A549 treated with GW870086 at 1 μM for 4 hours (cell line): Measurements from ENCODE around the gene PCIF1. TPM values are rescaled to one million over a fixed set of nuclear protein-coding genes. Genes with fewer than 3 reads are reported as not detected.

Experiments
- total RNA-seq: library from RNA; stranded (reverse); fragments of 200-300 nt; extraction: Qiagen RNA extraction; gene quantifications from 5 replicates; pipeline ENCODE4 v1.2.3, GENCODE V29; 2022; ENCODE audit warnings: low read depth

The PCIF1 gene
- 28.9 to 34.6 TPM (median 34.0 TPM) in 5 replicates for total RNA-seq

DNA sequence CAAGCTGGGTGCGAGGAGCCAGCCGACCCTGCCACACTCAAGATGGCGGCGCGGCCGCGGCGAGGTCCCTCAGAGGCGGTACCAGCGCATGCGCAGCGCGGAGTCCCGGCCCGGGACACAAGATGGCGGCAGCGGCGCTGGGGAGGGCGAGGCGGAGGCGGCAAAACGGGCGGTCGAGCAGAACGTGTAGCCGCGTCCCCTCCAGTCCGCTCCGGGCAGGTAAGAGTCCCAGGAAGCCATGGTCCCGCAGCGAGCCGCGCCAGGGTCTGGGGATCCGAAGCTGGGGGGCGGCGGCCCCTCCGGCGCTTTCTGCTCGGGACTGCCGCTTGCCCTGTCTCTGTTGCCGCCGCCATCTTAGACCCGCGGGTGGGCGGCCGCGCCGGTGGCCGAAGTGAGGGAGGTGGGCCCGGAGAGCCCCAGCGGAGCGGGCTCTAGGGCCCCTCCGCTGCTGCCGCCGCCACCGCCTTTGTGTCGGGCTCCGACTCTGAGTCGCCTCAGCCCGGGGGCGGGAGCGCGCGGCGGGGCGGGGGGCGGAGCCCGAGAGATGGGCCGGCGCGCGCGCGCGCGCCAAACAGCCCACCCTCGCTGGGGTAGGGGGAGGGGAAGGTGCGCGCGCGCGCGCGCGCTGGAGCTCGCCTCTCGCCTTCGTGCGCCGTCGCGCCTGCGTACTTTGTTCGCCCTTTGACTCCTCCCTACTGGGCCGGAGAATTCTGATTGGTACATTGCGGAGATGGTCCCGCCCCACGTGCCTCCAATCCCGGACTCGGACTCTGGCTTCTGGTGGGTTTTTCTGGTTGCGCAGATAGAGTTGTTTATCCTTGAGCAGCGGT is at the start of gene PCIF1:
PCIF1 (plus strand) TSS at position 98 of the 830 bp plus-strand sequence. CDS start 4,317 bp downstream, outside the sequence.

GRCh38 chr20:45887346-45887715 is 47.2 kb upstream of the PCIF1 start, which contains the start of gene SPATA25:
Gene SPATA25 (minus strand): TSS chr20:45887622. CDS start chr20:45887590, 32 bp downstream.

DNA sequence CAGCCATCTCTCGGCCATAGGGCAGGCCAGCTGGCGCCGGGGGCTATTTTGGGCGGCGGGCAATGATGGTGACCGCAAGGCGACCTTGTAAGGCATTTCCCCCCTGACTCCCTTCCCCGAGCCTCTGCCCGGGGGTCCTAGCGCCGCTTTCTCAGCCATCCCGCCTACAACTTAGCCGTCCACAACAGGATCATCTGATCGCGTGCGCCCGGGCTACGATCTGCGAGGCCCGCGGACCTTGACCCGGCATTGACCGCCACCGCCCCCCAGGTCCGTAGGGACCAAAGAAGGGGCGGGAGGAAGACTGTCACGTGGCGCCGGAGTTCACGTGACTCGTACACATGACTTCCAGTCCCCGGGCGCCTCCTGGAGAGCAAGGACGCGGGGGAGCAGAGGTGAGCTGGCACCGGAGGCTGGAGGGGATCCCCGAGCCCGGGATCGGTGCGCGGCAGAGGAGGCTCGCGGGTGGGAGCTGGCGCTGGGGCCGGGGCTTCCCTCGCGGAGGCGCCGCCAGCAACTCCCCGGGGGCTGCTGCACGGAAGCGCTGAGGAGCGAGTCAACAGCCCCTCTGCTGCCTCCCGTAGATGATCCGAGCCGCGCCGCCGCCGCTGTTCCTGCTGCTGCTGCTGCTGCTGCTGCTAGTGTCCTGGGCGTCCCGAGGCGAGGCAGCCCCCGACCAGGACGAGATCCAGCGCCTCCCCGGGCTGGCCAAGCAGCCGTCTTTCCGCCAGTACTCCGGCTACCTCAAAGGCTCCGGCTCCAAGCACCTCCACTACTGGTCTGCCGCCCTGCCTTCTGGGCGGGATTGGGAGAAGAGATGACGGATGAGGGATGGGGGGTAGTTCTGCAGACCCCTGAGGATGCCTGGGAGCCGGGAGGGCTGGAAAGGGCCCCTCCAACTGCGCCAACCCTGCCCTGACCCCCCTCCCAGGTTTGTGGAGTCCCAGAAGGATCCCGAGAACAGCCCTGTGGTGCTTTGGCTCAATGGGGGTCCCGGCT is 43.2 kb upstream of the PCIF1 start, which contains the start of the genes CTSA and NEURL2:
CTSA (plus strand) TSS at position 351 of the 999 bp plus-strand sequence; CDS start at position 585, 234 bp downstream.
NEURL2 (minus strand) TSS at position 224 of the 999 bp plus-strand sequence; CDS start at position 7, 217 bp downstream.

DNA sequence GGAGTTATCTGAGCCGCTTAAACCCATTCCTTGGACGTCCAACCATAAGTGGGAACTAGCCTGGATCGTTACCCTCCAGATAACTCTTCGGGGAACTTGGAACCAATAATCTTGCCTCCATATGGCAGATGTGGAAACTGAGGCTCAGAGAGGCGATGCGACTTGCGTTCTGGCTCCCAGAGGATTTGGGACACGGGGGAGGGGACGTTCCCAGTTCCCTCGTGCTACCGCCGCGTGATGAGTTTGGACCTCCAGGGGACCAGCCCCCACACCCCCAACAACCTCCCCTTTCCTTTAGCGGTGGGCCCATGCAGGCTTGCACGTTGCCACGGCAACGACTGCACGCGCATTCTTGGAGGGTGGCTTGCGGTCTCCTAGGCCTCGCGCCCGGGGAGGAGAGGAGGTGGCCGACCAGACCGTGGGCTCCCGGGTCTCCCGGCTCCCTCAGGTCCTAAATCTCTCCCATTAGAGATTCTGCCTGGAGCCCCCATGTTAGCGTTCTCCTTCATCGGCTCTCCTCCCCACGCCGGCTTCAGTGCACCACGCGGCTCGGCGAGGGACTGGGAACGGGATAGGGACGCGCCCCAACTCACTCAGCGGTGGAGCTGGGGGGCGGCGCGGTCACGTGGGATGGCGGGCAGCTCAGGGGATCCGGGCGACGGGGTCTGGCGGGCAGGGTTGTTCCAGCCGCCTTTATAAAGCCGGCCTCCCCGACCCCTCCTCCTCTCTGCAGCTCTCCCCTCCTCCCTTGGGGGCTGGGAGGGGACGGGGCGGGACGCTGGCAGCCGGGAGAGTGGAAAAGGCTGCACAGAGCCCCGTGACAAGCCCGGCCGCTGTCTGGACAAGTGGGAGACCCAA is 22.8 kb upstream of the PCIF1 start, which contains the start of gene PLTP:
PLTP (minus strand) TSS at position 670 of the 858 bp plus-strand sequence. CDS start 703 bp downstream, outside the sequence.

DNA sequence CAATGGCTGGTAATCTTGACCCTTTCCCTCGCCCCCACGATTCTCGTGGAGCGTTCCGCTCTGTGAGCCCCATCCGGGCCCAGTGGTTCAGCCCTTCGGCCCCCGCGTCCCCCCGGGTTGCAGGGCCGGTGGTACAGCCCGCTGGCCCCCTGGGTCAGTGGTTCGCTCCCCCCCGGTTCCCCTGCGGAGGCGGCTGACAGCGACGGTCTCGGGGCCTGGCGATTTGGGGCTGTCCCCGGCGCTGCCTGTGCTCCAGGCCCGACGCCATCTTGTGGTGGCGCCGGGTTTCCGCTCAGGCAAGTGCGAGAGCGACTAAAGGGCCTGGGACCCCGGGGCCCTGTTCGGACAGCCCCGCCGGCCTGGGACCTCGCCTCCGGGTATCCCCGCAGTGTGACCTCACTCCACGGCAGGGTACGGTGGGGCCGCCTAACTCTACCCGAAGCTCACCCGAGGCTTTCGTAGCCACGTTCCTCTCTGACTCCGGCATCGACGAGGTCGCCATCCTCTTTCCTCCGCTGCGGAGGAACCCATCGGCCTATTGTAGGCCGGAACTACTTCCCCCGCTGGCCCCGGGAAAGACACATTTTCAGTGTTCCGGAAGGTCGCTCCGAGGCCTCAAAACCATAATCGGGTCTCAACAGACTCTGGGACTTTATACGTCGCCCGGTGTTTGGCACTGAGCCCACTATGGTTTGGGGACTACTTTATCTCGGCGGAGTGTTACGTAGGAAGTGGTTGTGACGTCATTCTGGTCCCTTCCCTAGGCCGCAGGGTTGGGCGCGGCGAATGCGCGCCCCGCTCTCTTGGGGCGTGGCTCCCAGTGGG is 37.4 kb downstream of the PCIF1 start, which contains the start of gene ZNF335:
ZNF335 (minus strand) TSS at position 529 of the 825 bp plus-strand sequence. CDS start 793 bp downstream, outside the sequence.

Other genes starting within 250 kb of the PCIF1 start
- not detected in 5 replicates for gene WFDC13, start 232.6 kb upstream of the PCIF1 start, total RNA-seq
- not detected in 5 replicates for gene WFDC10B, start 229.7 kb upstream of the PCIF1 start, total RNA-seq
- gene SPINT4, start 212.3 kb upstream of the PCIF1 start, total RNA-seq, result not detected in 5 replicates
- 0.41 to 0.44 TPM in 2 of 5 replicates, not detected in the others for gene WFDC3, start 142.8 kb upstream of the PCIF1 start, total RNA-seq
- gene DNTTIP1, start 142.7 kb upstream of the PCIF1 start, total RNA-seq, result 32.4 to 37.0 TPM (median 36.3 TPM) in 5 replicates
- 225 to 255 TPM (median 251 TPM) in 5 replicates for gene UBE2C, start 122.0 kb upstream of the PCIF1 start, total RNA-seq
- 0.28 TPM in 2 of 5 replicates, not detected in the others for gene TNNC2, start 107.4 kb upstream of the PCIF1 start, total RNA-seq
- 8.9 to 11.5 TPM (median 10.1 TPM) in 5 replicates for gene SNX21, start 100.9 kb upstream of the PCIF1 start, total RNA-seq
- 17.5 to 19.4 TPM (median 18.7 TPM) in 5 replicates for gene ACOT8, start 77.3 kb upstream of the PCIF1 start, total RNA-seq
- 1.3 to 1.7 TPM (median 1.5 TPM) in 5 replicates for gene ZSWIM3, start 77.1 kb upstream of the PCIF1 start, total RNA-seq
- gene ZSWIM1, start 53.5 kb upstream of the PCIF1 start, total RNA-seq, result 4.8 to 6.4 TPM (median 5.8 TPM) in 5 replicates
- gene SPATA25, start 47.1 kb upstream of the PCIF1 start, total RNA-seq, result 0.56 to 0.74 TPM (median 0.69 TPM) in 5 replicates
- gene NEURL2, start 43.5 kb upstream of the PCIF1 start, total RNA-seq, result 0.99 to 1.3 TPM (median 1.1 TPM) in 5 replicates
- 93.0 to 122 TPM (median 112 TPM) in 5 replicates for gene CTSA, start 43.3 kb upstream of the PCIF1 start, total RNA-seq
- 1.5 to 2.2 TPM (median 1.6 TPM) in 5 replicates for gene PLTP, start 22.5 kb upstream of the PCIF1 start, total RNA-seq
- gene ZNF335, start 37.5 kb downstream of the PCIF1 start, total RNA-seq, result 6.9 to 9.6 TPM (median 8.9 TPM) in 5 replicates
- gene MMP9, start 74.2 kb downstream of the PCIF1 start, total RNA-seq, result 0.25 to 0.61 TPM (median 0.46 TPM) in 5 replicates
- 11.7 to 15.2 TPM (median 15.1 TPM) in 5 replicates for gene SLC12A5, start 94.5 kb downstream of the PCIF1 start, total RNA-seq
- 20.4 to 23.8 TPM (median 20.7 TPM) in 5 replicates for gene NCOA5, start 155.3 kb downstream of the PCIF1 start, total RNA-seq
- gene CD40, start 183.6 kb downstream of the PCIF1 start, total RNA-seq, result 3.3 to 5.7 TPM (median 4.6 TPM) in 5 replicates